Esophagus muscularis mucosa (tissue), 4 donors: ENCODE data around the gene BACE1. TPM values are rescaled to one million over a fixed set of nuclear protein-coding genes. Genes with fewer than 3 reads are reported as not detected.
"Not testable (repeated sequence)": the region's sequence is repeated elsewhere in the genome, so short reads cannot be mapped to it uniquely, and the experiment has no call there.

Experiments used
- DNase-seq: peaks from one replicate; pipeline ENCODE4 v3.0.0-alpha.2; 2017; ENCODE audit errors: extremely low spot score
- H3K27ac ChIP-seq, 4 donors: fragments of 200-600 bp; sonication (generic); replicated peaks in 1 of 4; 1 replicate in 3 of 4; 2 replicates in 1 of 4; pipeline ENCODE4 v1.5.1; 2016 to 2019; ENCODE audit warnings: mild to moderate bottlenecking in 1 of 4
- H3K27me3 ChIP-seq, 4 donors: fragments of 200-600 bp; sonication (generic); one replicate each; pipeline versions ENCODE4 v1.5.1 to v1.6.0; 2016 to 2019
- H3K36me3 ChIP-seq, 4 donors: fragments of 200-600 bp; sonication (generic); one replicate each; pipeline ENCODE4 v1.5.1; 2016 to 2019
- H3K4me1 ChIP-seq, 4 donors: fragments of 200-600 bp; sonication (generic); one replicate each; pipeline ENCODE4 v1.5.1; 2016 to 2019
- H3K4me3 ChIP-seq, 4 donors: fragments of 200-600 bp; sonication (generic); 1 replicate in 2 of 4; 2 replicates in 2 of 4; pipeline ENCODE4 v1.5.1; 2016 to 2019; ENCODE audit warnings: mild to moderate bottlenecking in 4 of 4, moderate library complexity in 1 of 4
- H3K9me3 ChIP-seq, 4 donors: fragments of 200-600 bp; sonication (generic); 1 replicate in 3 of 4; 2 replicates in 1 of 4; pipeline ENCODE4 v1.5.1; 2016 to 2019
- CTCF ChIP-seq, 3 experiments: fragments of 200-600 bp in 2 of 3; fragments of 450-650 bp in 1 of 3; sonication (generic) in 2 of 3; IDR thresholded peaks; one replicate each; pipeline ENCODE4 v1.5.1; 2017 to 2019; ENCODE audit warnings: antibody characterized with exemption in 3 of 3, mild to moderate bottlenecking in 2 of 3, moderate library complexity in 1 of 3
- EP300 ChIP-seq: sonication (generic); formaldehyde crosslinking; IDR thresholded peaks from one replicate; pipeline ENCODE4 v1.6.1; 2017; ENCODE audit warnings: antibody characterized with exemption
- POLR2A ChIP-seq: fragments of 450-650 bp; IDR thresholded peaks from one replicate; pipeline ENCODE4 v1.6.1; 2017; ENCODE audit warnings: antibody characterized with exemption, moderate library complexity, mild to moderate bottlenecking, low read depth
- POLR2AphosphoS5 ChIP-seq, 2 donors: sonication (generic); formaldehyde crosslinking; IDR thresholded peaks; one replicate each; pipeline ENCODE4 v1.6.1; 2017; ENCODE audit warnings: antibody characterized with exemption in 2 of 2
- WGBS: methylation state at CpG from one replicate; pipeline ENCODE4 v1.1.5; 2018; 5-methylcytosine and 5-hydroxymethylcytosine counted together
- intact Hi-C: fragments of 100-400 bp; cut with DNase I; formaldehyde crosslinking; loops from one replicate; pipeline ENCODE4 v1.15.1; 2023
- total RNA-seq, 4 donors: library from RNA; depleted of rRNA; stranded (reverse); fragments of >200 nt; gene quantifications; one replicate each; pipeline versions ENCODE4 v1.1.0 to v1.2.1, GENCODE V29; 2016

Gene BACE1
- total RNA-seq, 4 donors from 2014 or later = 20.8 to 37.7 (median 23.9) TPM

- Histone ChIP-seq H3K9me3 (no peaks in the 10 kb centered on the region), H3K36me3 (peaks cover 0 to 44% (median 16%) of the 10 kb centered on the region in 4 donors), H3K4me1 (no peaks in the 10 kb centered on the region), H3K4me3 (no peak overlapping the region), H3K27me3 (no peaks in the 10 kb centered on the region), H3K27ac (no peak overlapping the region)
- intact Hi-C loops = no loop called here
- 93% methylated on average over 4 of the region's 4 CpGs for WGBS
- TF ChIP-seq POLR2A = no peak
- no peak for TF ChIP-seq POLR2AphosphoS5 (IDR thresholded peaks at IDR 0.05)
- TF ChIP-seq EP300 = no peak
- TF ChIP-seq CTCF (IDR thresholded peaks at IDR 0.05) = no peak
- no peak for DNase-seq
Measured at GRCh38 chr11:117271208-117271607, 44.8 kb downstream of the BACE1 start.

GRCh38 chr11:117269856-117270255 is 46.2 kb downstream of the BACE1 start:
- DNase-seq = no peak
- Histone ChIP-seq H3K4me1 (no peaks in the 10 kb centered on the region), H3K36me3 (peaks cover 0 to 41% (median 13%) of the 10 kb centered on the region in 4 donors), H3K27me3 (no peaks in the 10 kb centered on the region), H3K27ac (no peak overlapping the region), H3K4me3 (no peak overlapping the region), H3K9me3 (no peaks in the 10 kb centered on the region)
- WGBS = 93% methylated on average over 2 of the region's 2 CpGs
- intact Hi-C loops = no loop called here
- TF ChIP-seq POLR2A (no peak), POLR2AphosphoS5 (IDR thresholded peaks at IDR 0.05) (no peak), EP300 (no peak), CTCF (IDR thresholded peaks at IDR 0.05) (no peak)

GRCh38 chr11:117265745-117266144 is 50.3 kb downstream of the BACE1 start:
- 84% methylated on average over 2 of the region's 2 CpGs for WGBS
- H3K36me3 ChIP-seq = peaks cover 6 to 57% (median 20%) of the 10 kb centered on the region in 4 donors
- DNase-seq = no peak

GRCh38 chr11:117264624-117265323 is 51.3 kb downstream of the BACE1 start:
- H3K27ac ChIP-seq, H3K9me3 ChIP-seq, intact Hi-C loops, DNase-seq, H3K27me3 ChIP-seq, H3K4me3 ChIP-seq, H3K4me1 ChIP-seq: not testable (repeated sequence)
- H3K36me3 ChIP-seq = peaks cover 12 to 66% (median 26%) of the 10 kb centered on the region in 4 donors
- 98% methylated on average over 7 of the region's 7 CpGs for WGBS

More at GRCh38 chr11:117265745-117266144, 50.3 kb downstream of the BACE1 start:
- H3K4me1 ChIP-seq = no peaks in the 10 kb centered on the region
- H3K4me3 ChIP-seq = no peak overlapping the region
- no peak for TF ChIP-seq POLR2AphosphoS5 (IDR thresholded peaks at IDR 0.05)
- TF ChIP-seq EP300 = no peak
- TF ChIP-seq POLR2A = no peak
- TF ChIP-seq CTCF (IDR thresholded peaks at IDR 0.05) = no peak
- no peaks in the 10 kb centered on the region for H3K9me3 ChIP-seq
- no peaks in the 10 kb centered on the region for H3K27me3 ChIP-seq
- intact Hi-C loops = no loop called here
- H3K27ac ChIP-seq = no peak overlapping the region

- DNase-seq = no peak
- Histone ChIP-seq H3K4me1 (no peaks in the 10 kb centered on the region), H3K4me3 (no peak overlapping the region), H3K36me3 (peaks cover 15 to 86% (median 36%) of the 10 kb centered on the region in 4 donors), H3K9me3 (no peaks in the 10 kb centered on the region), H3K27ac (no peak overlapping the region), H3K27me3 (no peaks in the 10 kb centered on the region)
- TF ChIP-seq POLR2A (no peak), POLR2AphosphoS5 (IDR thresholded peaks at IDR 0.05) (no peak), EP300 (no peak), CTCF (IDR thresholded peaks at IDR 0.05) (no peak)
- intact Hi-C loops = no loop called here
- 79% methylated on average over 1 of the region's 1 CpG for WGBS
Measured at GRCh38 chr11:117259417-117259816, 56.6 kb downstream of the BACE1 start.
